GM18502 (cell line): ENCODE results near the gene ALDH2.
"Not testable (repeated sequence)": the region's sequence is repeated elsewhere in the genome, so short reads cannot be mapped to it uniquely, and the experiment has no call there.

Experiments
- ATAC-seq: cut with Tn5 transposase; IDR thresholded peaks from one replicate; pipeline ENCODE4 v1.9.1; 2021; ENCODE audit warnings: mild to moderate bottlenecking; ENCODE audit not compliant: unreplicated experiment, poor library complexity

Gene ALDH2

GRCh38 chr12:111819191-111820158 lies 52.7 kb downstream of the ALDH2 start:
- ATAC-seq = no peak

GRCh38 chr12:111820828-111821227 lies 54.1 kb downstream of the ALDH2 start:
- ATAC-seq = not testable (repeated sequence)

GRCh38 chr12:111822886-111823285 lies 56.2 kb downstream of the ALDH2 start:
- no peak for ATAC-seq

GRCh38 chr12:111823891-111824290 lies 57.2 kb downstream of the ALDH2 start:
- no peak for ATAC-seq

GRCh38 chr12:111824312-111824711 lies 57.6 kb downstream of the ALDH2 start:
- ATAC-seq = not testable (repeated sequence)

GRCh38 chr12:111825509-111825908 lies 58.8 kb downstream of the ALDH2 start:
- ATAC-seq = no peak

GRCh38 chr12:111826316-111826715 lies 59.6 kb downstream of the ALDH2 start:
- ATAC-seq = no peak

GRCh38 chr12:111826992-111827391 lies 60.3 kb downstream of the ALDH2 start:
- no peak for ATAC-seq

GRCh38 chr12:111827907-111828306 lies 61.2 kb downstream of the ALDH2 start:
- no peak for ATAC-seq

- ATAC-seq = no peak
These were observed 61.7 kb downstream of the ALDH2 start for GRCh38 chr12:111828338-111828979.

- not testable (repeated sequence) for ATAC-seq
These were observed 62.9 kb downstream of the ALDH2 start for GRCh38 chr12:111829635-111830034.

- not testable (repeated sequence) for ATAC-seq
These were observed 68.1 kb downstream of the ALDH2 start for GRCh38 chr12:111834740-111835386.

GRCh38 chr12:111835531-111836181 lies 68.9 kb downstream of the ALDH2 start:
- ATAC-seq = not testable (repeated sequence)

- no peak for ATAC-seq
These were observed 71.6 kb downstream of the ALDH2 start for GRCh38 chr12:111838353-111838752.

GRCh38 chr12:111840807-111841206 lies 74.1 kb downstream of the ALDH2 start:
- ATAC-seq = no peak

- ATAC-seq = peak; percentile 11
These were observed 74.6 kb downstream of the ALDH2 start for GRCh38 chr12:111841236-111841749.

- ATAC-seq = peak; percentile 81
These were observed 75.2 kb downstream of the ALDH2 start, which contains the start of gene MAPKAPK5 for GRCh38 chr12:111841750-111842555. Gene MAPKAPK5, plus strand, starts transcription at chr12:111842228. Its CDS starts 506 bp downstream, at chr12:111842734.

GRCh38 chr12:111842556-111843396 lies 76.0 kb downstream of the ALDH2 start:
- peak; percentile 21 for ATAC-seq
